SK-N-SH treated with all-trans-retinoic acid at 6 μM for 48 hours (cell line): Measurements from ENCODE around the gene ANKRD17.
"Not testable (repeated sequence)": the region's sequence is repeated elsewhere in the genome, so short reads cannot be mapped to it uniquely, and the experiment has no call there.

Source experiments
- ATAC-seq: fragments of 200-7000 bp; cut with Tn5 transposase; 3 replicates; pipeline ENCODE4 v1.9.1; 2020; ENCODE audit warnings: mild to moderate bottlenecking, moderate library complexity
- ARNTL ChIP-seq: fragments of 450-650 bp; formaldehyde crosslinking; IDR thresholded peaks from 2 replicates; pipeline ENCODE4 v1.5.0; 2020; ENCODE audit warnings: low read depth, mild to moderate bottlenecking, moderate library complexity, borderline replicate concordance
- BACH2 ChIP-seq: fragments of 250-450 bp; sonication (Bioruptor Pico); IDR thresholded peaks from 2 replicates; pipeline ENCODE4 v1.9.0; 2021; ENCODE audit warnings: mild to moderate bottlenecking, borderline replicate concordance
- CREB5 ChIP-seq: fragments of 250-450 bp; sonication (Bioruptor Pico); IDR thresholded peaks from 2 replicates; pipeline ENCODE4 v1.5.1; 2020; ENCODE audit warnings: low read depth, mild to moderate bottlenecking, moderate library complexity
- CSDC2 ChIP-seq: fragments of 250-450 bp; sonication (Bioruptor Pico); IDR thresholded peaks from 2 replicates; pipeline ENCODE4 v1.5.0; 2020; ENCODE audit warnings: mild to moderate bottlenecking, moderate library complexity
- CSRNP3 ChIP-seq: fragments of 250-450 bp; sonication (Bioruptor Pico); IDR thresholded peaks from 2 replicates; pipeline ENCODE4 v1.5.1; 2021; ENCODE audit warnings: mild to moderate bottlenecking, moderate library complexity
- ESRRG ChIP-seq: fragments of 250-450 bp; sonication (Bioruptor Pico); IDR thresholded peaks from 2 replicates; pipeline ENCODE4 v1.6.1; 2021; ENCODE audit warnings: mild to moderate bottlenecking
- ISL1 ChIP-seq: fragments of 250-450 bp; sonication (Bioruptor Pico); IDR thresholded peaks from 2 replicates; pipeline ENCODE4 v2.1.2; 2022; ENCODE audit warnings: mild to moderate bottlenecking, moderate library complexity
- OSR1 ChIP-seq: fragments of 250-450 bp; sonication (Bioruptor Pico); IDR thresholded peaks from 2 replicates; pipeline ENCODE4 v1.8.0; 2022; ENCODE audit warnings: moderate library complexity, mild to moderate bottlenecking, inconsistent platforms
- PATZ1 ChIP-seq: fragments of 250-450 bp; sonication (Bioruptor Pico); IDR thresholded peaks from 2 replicates; pipeline ENCODE4 v1.8.0; 2020; ENCODE audit warnings: mild to moderate bottlenecking, moderate library complexity, borderline replicate concordance
- POU6F1 ChIP-seq: fragments of 250-450 bp; sonication (Bioruptor Pico); IDR thresholded peaks from 2 replicates; pipeline ENCODE4 v1.8.0; 2021; ENCODE audit warnings: low read depth, mild to moderate bottlenecking, moderate library complexity, borderline replicate concordance
- PPARA ChIP-seq: fragments of 250-450 bp; sonication (Bioruptor Pico); IDR thresholded peaks from 2 replicates; pipeline ENCODE4 v1.5.0; 2020; ENCODE audit warnings: mild to moderate bottlenecking, borderline replicate concordance
- SNAI2 ChIP-seq: fragments of 250-450 bp; sonication (Bioruptor Pico); IDR thresholded peaks from 2 replicates; pipeline ENCODE4 v1.5.0; 2020; ENCODE audit warnings: mild to moderate bottlenecking, moderate library complexity
- TCF4 ChIP-seq: fragments of 250-450 bp; sonication (Bioruptor Pico); IDR thresholded peaks from 2 replicates; pipeline ENCODE4 v1.8.0; 2021; ENCODE audit warnings: mild to moderate bottlenecking, moderate library complexity, borderline replicate concordance
- TOX ChIP-seq: fragments of 250-450 bp; sonication (Bioruptor Pico); IDR thresholded peaks from 2 replicates; pipeline ENCODE4 v1.8.0; 2021; ENCODE audit warnings: mild to moderate bottlenecking, moderate library complexity, borderline replicate concordance
- ZC3H10 ChIP-seq: fragments of 250-450 bp; sonication (Bioruptor Pico); IDR thresholded peaks from 2 replicates; pipeline ENCODE4 v1.5.1; 2021; ENCODE audit warnings: mild to moderate bottlenecking, moderate library complexity
- ZFP3 ChIP-seq: fragments of 250-450 bp; sonication (Bioruptor Pico); IDR thresholded peaks from 2 replicates; pipeline ENCODE4 v1.5.0; 2020; ENCODE audit warnings: mild to moderate bottlenecking, moderate library complexity
- ZFP30 ChIP-seq: fragments of 450-650 bp; formaldehyde crosslinking; IDR thresholded peaks from 2 replicates; pipeline ENCODE4 v1.5.0; 2022; ENCODE audit warnings: mild to moderate bottlenecking, moderate library complexity
- ZNF70 ChIP-seq: fragments of 450-650 bp; formaldehyde crosslinking; IDR thresholded peaks from 2 replicates; pipeline ENCODE4 v1.5.0; 2020; ENCODE audit warnings: mild to moderate bottlenecking, moderate library complexity
- ZNF8 ChIP-seq: fragments of 450-650 bp; formaldehyde crosslinking; IDR thresholded peaks from 2 replicates; pipeline ENCODE4 v1.5.0; 2020; ENCODE audit warnings: mild to moderate bottlenecking, moderate library complexity

The ANKRD17 gene

GRCh38 chr4:73257651-73258435 is 755 bp downstream of the ANKRD17 start:
- no peak for TF ChIP-seq ZFP30 (CRISPR knock-in tag)
- TF ChIP-seq ARNTL (CRISPR knock-in tag) = no peak
- TF ChIP-seq ISL1 (CRISPR knock-in tag) = no peak
- no peak for TF ChIP-seq ZFP3 (CRISPR knock-in tag)
- TF ChIP-seq ZNF70 (CRISPR knock-in tag) = no peak
- no peak for TF ChIP-seq TOX (CRISPR knock-in tag)
- TF ChIP-seq OSR1 (CRISPR knock-in tag) = no peak
- TF ChIP-seq CSDC2 (CRISPR knock-in tag) = no peak
- peak; percentile 2; the same call in 2 of the 3 replicates for ATAC-seq

- TF ChIP-seq CREB5 (CRISPR knock-in tag) (no peak), BACH2 (CRISPR knock-in tag) (no peak), TOX (CRISPR knock-in tag) (no peak), CSRNP3 (no peak), OSR1 (CRISPR knock-in tag) (no peak), PPARA (CRISPR knock-in tag) (no peak), TCF4 (CRISPR knock-in tag) (no peak), ZNF8 (CRISPR knock-in tag) (no peak)
- peak; percentile 68 for ATAC-seq
Measured at GRCh38 chr4:73257234-73257633, 1.4 kb downstream of the ANKRD17 start.

- ATAC-seq = not testable (repeated sequence)
Measured at GRCh38 chr4:73255847-73256246, 2.8 kb downstream of the ANKRD17 start.

GRCh38 chr4:73252001-73252400 is 6.6 kb downstream of the ANKRD17 start:
- TF ChIP-seq TCF4 (CRISPR knock-in tag) = no peak
- TF ChIP-seq PPARA (CRISPR knock-in tag) = no peak
- no peak for TF ChIP-seq ZFP30 (CRISPR knock-in tag)
- TF ChIP-seq, all 23 proteins: peak for 0
- ATAC-seq = no peak

- TF ChIP-seq PATZ1 (CRISPR knock-in tag) (no peak), POU6F1 (CRISPR knock-in tag) (no peak), ESRRG (CRISPR knock-in tag) (no peak), ZNF70 (CRISPR knock-in tag) (no peak), OSR1 (CRISPR knock-in tag) (no peak), BACH2 (CRISPR knock-in tag) (no peak), PPARA (CRISPR knock-in tag) (no peak), SNAI2 (no peak), CREB5 (CRISPR knock-in tag) (no peak), ZC3H10 (CRISPR knock-in tag) (no peak), ZFP3 (CRISPR knock-in tag) (no peak), ZNF8 (CRISPR knock-in tag) (no peak)
- no peak for ATAC-seq
Measured at GRCh38 chr4:73251384-73251783, 7.2 kb downstream of the ANKRD17 start.
